Ovary (tissue), 9 donors: ENCODE measurements around the gene FGD5. TPM values are rescaled to one million over a fixed set of nuclear protein-coding genes. Genes with fewer than 3 reads are reported as not detected.

ENCODE experiments used
- DNase-seq, 5 donors: peaks; one replicate each; pipeline ENCODE4 v3.0.0-alpha.2; 2019 to 2020
- H3K27ac ChIP-seq, 2 donors: fragments of 200-600 bp; one replicate each; pipeline versions ENCODE4 v1.5.1 to v1.8.0; 2019 to 2022
- H3K27me3 ChIP-seq: fragments of 200-600 bp; one replicate; pipeline ENCODE4 v1.8.0; 2022
- H3K36me3 ChIP-seq: fragments of 200-600 bp; sonication (generic); one replicate; pipeline ENCODE4 v1.5.1; 2019
- H3K4me1 ChIP-seq: one replicate; pipeline ENCODE4 v1.8.1; 2013; ENCODE audit warnings: mild to moderate bottlenecking, moderate library complexity; ENCODE audit not compliant: insufficient read depth
- H3K4me3 ChIP-seq: fragments of 200-600 bp; sonication (generic); one replicate; pipeline ENCODE4 v1.5.1; 2017
- H3K9me3 ChIP-seq, 2 donors: fragments of 200-600 bp in 1 of 2; sonication (generic) in 1 of 2; one replicate each; pipeline versions ENCODE4 v1.5.1 to v1.8.1; 2013 to 2019; ENCODE audit warnings: mild to moderate bottlenecking in 1 of 2, moderate library complexity in 1 of 2
- EP300 ChIP-seq: sonication (generic); formaldehyde crosslinking; IDR thresholded peaks from one replicate; pipeline ENCODE4 v1.6.1; 2017; ENCODE audit warnings: antibody characterized with exemption
- POLR2A ChIP-seq: fragments of 450-650 bp; IDR thresholded peaks from one replicate; pipeline ENCODE4 v1.6.1; 2017; ENCODE audit warnings: antibody characterized with exemption, mild to moderate bottlenecking, moderate library complexity
- WGBS, 3 donors: extraction: QIAGEN DNeasy Blood & Tissue Kit in 1 of 3; methylation state at CpG; one replicate each; pipeline versions ENCODE4 v1.1.5 to v1.1.7; 2013 to 2017; 5-methylcytosine and 5-hydroxymethylcytosine counted together
- intact Hi-C, 4 donors: fragments of 100-400 bp; cut with DNase I; formaldehyde crosslinking; loops; one replicate each; pipeline versions ENCODE4 v1.11.0 to v1.15.1; 2022 to 2023
- polyA plus RNA-seq, 2 donors: library from polyadenylated mRNA; stranded (reverse); fragments of 200-250 nt in 1 of 2; fragments of 350-450 nt in 1 of 2; fragmentation: Illumina TruSeq in 1 of 2; extraction: RNeasy Lipid Tissue Mini Kit (QIAGEN cat#74804) in 1 of 2; gene quantifications; one replicate each; pipeline ENCODE4 v1.2.3, GENCODE V29; 2013 to 2014
- total RNA-seq, 7 donors: library from RNA; depleted of rRNA in 2 of 7; stranded (reverse); fragments of >200 nt in 2 of 7; fragmentation: NEBNext Ultra II Directional in 3 of 7; extraction: Animal tissue kit (Norgen Biotek cat#: 25700) in 3 of 7; gene quantifications; one replicate each; pipeline versions ENCODE4 v1.1.0 to v1.2.4, GENCODE V29; 2016 to 2023
- TF ChIP-seq, protein P1 (sequence below), 3 donors: fragments of 450-650 bp in 2 of 3; fragments of 200-600 bp in 1 of 3; IDR thresholded peaks; one replicate each; pipeline versions ENCODE4 v1.5.1 to v1.8.0; 2016 to 2022; ENCODE audit warnings: antibody characterized with exemption in 3 of 3, mild to moderate bottlenecking in 1 of 3
- donor health status: DM: no; HTN: no; CAD: no; lungs with moderate emphysema.
- donor health status: DM: no; HTN: no; CAD: no.
- donor health status: Bipolar disorder and iron deficiency.
- donor health status: DM: yes; HTN: yes; CAD: no.
- donor health status: DM: no; HTN: no; CAD: no.
- donor health status: DM: yes; HTN: yes; CAD: no.

FGD5 gene
- total and polyA plus RNA-seq, 9 donors = 5.1 to 38.3 (median 13.0) TPM

- WGBS, 3 donors = 92 to 97% (median 95%) methylated on average over 8 of the region's 8 CpGs
- TF ChIP-seq EP300 (no peak), POLR2A (no peak)
- TF ChIP-seq, protein P1, sequence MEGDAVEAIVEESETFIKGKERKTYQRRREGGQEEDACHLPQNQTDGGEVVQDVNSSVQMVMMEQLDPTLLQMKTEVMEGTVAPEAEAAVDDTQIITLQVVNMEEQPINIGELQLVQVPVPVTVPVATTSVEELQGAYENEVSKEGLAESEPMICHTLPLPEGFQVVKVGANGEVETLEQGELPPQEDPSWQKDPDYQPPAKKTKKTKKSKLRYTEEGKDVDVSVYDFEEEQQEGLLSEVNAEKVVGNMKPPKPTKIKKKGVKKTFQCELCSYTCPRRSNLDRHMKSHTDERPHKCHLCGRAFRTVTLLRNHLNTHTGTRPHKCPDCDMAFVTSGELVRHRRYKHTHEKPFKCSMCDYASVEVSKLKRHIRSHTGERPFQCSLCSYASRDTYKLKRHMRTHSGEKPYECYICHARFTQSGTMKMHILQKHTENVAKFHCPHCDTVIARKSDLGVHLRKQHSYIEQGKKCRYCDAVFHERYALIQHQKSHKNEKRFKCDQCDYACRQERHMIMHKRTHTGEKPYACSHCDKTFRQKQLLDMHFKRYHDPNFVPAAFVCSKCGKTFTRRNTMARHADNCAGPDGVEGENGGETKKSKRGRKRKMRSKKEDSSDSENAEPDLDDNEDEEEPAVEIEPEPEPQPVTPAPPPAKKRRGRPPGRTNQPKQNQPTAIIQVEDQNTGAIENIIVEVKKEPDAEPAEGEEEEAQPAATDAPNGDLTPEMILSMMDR (IDR thresholded peaks at IDR 0.05) = no peak
- H3K27me3 ChIP-seq = no peaks in the 10 kb centered on the region
- H3K27ac ChIP-seq = no peak overlapping the region
- H3K4me1 ChIP-seq = no peaks in the 10 kb centered on the region
- intact Hi-C loops = no loop called here
- no peak overlapping the region for H3K4me3 ChIP-seq
- H3K36me3 ChIP-seq = no peaks in the 10 kb centered on the region
- no peaks in the 10 kb centered on the region for H3K9me3 ChIP-seq
- no peak for DNase-seq
Measured at GRCh38 chr3:14889943-14890342, 71.2 kb downstream of the FGD5 start.

DNA sequence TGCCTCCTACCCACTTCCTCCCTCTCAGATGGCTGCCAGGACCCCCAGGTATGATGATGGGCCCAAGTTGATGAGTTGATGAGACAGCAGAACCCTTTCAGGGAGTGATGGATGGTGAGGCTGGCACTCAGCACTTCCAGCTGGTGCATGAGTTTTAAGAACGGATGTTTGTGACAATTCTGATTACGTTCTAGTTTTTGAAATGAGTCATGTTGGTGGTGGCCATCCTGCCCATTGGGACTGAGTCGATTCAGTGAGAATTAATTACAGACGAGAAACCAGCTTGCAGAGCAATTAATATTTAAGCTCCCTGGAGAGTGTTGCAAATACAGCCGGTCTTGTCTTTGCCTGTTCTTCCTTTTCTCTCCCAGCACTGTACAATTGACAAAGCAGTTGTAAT lies 71.7 kb downstream of the FGD5 start:
- H3K4me3 ChIP-seq = no peak overlapping the region
- no peak overlapping the region for H3K27ac ChIP-seq
- 82 to 86% (median 83%) methylated on average over 5 of the region's 5 CpGs for WGBS, 3 donors
- H3K9me3 ChIP-seq = no peaks in the 10 kb centered on the region
- H3K4me1 ChIP-seq = no peaks in the 10 kb centered on the region
- no peak for DNase-seq
- intact Hi-C loops = no loop called here
- TF ChIP-seq, protein P1 (IDR thresholded peaks at IDR 0.05) = no peak
- TF ChIP-seq EP300 (no peak), POLR2A (no peak)
- no peaks in the 10 kb centered on the region for H3K36me3 ChIP-seq
- H3K27me3 ChIP-seq = no peaks in the 10 kb centered on the region

- no peaks in the 10 kb centered on the region for H3K9me3 ChIP-seq
- no peaks in the 10 kb centered on the region for H3K36me3 ChIP-seq
- no peaks in the 10 kb centered on the region for H3K27me3 ChIP-seq
- H3K27ac ChIP-seq = no peak overlapping the region
- 61 to 69% (median 63%) methylated on average over 12 of the region's 12 CpGs for WGBS, 3 donors
- intact Hi-C loops = no loop called here
- no peak overlapping the region for H3K4me3 ChIP-seq
- no peaks in the 10 kb centered on the region for H3K4me1 ChIP-seq
- TF ChIP-seq, protein P1 (IDR thresholded peaks at IDR 0.05) = no peak
- TF ChIP-seq EP300 (no peak), POLR2A (no peak)
- DNase-seq = no peak
Measured at GRCh38 chr3:14891135-14892132, 72.7 kb downstream of the FGD5 start.

DNA sequence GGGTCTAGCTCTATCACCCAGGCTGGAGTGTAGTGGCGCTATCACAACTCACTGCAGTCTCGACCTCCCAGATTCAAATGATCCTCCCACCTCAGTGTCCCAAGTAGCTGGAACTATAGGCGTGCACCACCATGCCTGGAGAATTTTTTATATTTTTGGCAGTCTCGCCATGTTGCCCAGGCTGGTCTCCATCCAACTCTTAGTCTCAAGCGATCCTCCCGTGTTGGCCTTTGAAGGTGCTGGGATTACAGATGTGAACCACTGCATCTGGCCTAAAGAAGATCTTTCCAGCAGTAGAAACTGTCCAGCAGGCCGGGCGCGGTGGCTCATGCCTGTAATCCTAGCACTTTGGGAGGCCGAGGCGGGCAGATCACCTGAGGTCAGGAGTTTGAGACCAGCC lies 73.5 kb downstream of the FGD5 start:
- WGBS, 3 donors = 93 to 97% (median 94%) methylated on average over 11 of the region's 11 CpGs
- TF ChIP-seq, protein P1 (IDR thresholded peaks at IDR 0.05) = no peak
- no peak for TF ChIP-seq EP300
- no peak for TF ChIP-seq POLR2A

More for the DNA sequence above, 73.5 kb downstream of the FGD5 start:
- no peak for DNase-seq
- Histone ChIP-seq H3K27ac (no peak overlapping the region), H3K4me3 (no peak overlapping the region), H3K27me3 (no peaks in the 10 kb centered on the region), H3K36me3 (no peaks in the 10 kb centered on the region), H3K4me1 (no peaks in the 10 kb centered on the region), H3K9me3 (no peaks in the 10 kb centered on the region)
- intact Hi-C loops = no loop called here
